ENCODE data around the gene UGT3A1. TPM values are rescaled to one million over a fixed set of nuclear protein-coding genes. Genes with fewer than 3 reads are reported as not detected.

UGT3A1 gene
- total RNA-seq, 4 donors from 2014 or later = 0.54 to 1.1 TPM; not detected in 2

GRCh38 chr5:36001032-36001431 is 9.8 kb upstream of the UGT3A1 start:
- no peak for TF ChIP-seq CTCF (IDR thresholded peaks at IDR 0.05)
- DNase-seq = no peak
- H3K9me3 ChIP-seq = no peaks in the 10 kb centered on the region

GRCh38 chr5:35999547-35999946 is 8.4 kb upstream of the UGT3A1 start:
- H3K27ac ChIP-seq = no peak overlapping the region
- no peaks in the 10 kb centered on the region for H3K36me3 ChIP-seq
- H3K9me3 ChIP-seq = no peaks in the 10 kb centered on the region
- no peak for DNase-seq
- no peaks in the 10 kb centered on the region for H3K4me1 ChIP-seq
- H3K27me3 ChIP-seq = no peaks in the 10 kb centered on the region
- no peak overlapping the region for H3K4me3 ChIP-seq
- no peak for TF ChIP-seq CTCF (IDR thresholded peaks at IDR 0.05)
- no peak for TF ChIP-seq POLR2A (IDR thresholded peaks at IDR 0.05)

More at GRCh38 chr5:36001032-36001431, 9.8 kb upstream of the UGT3A1 start:
- no peak overlapping the region for H3K4me3 ChIP-seq
- H3K27ac ChIP-seq = no peak overlapping the region
- H3K36me3 ChIP-seq = no peaks in the 10 kb centered on the region
- H3K4me1 ChIP-seq = peaks cover 0 to 2% (median 0%) of the 10 kb centered on the region in 4 donors
- no peaks in the 10 kb centered on the region for H3K27me3 ChIP-seq

- DNase-seq = no peak
- no peaks in the 10 kb centered on the region for H3K36me3 ChIP-seq
- H3K9me3 ChIP-seq = no peaks in the 10 kb centered on the region
- H3K27me3 ChIP-seq = no peaks in the 10 kb centered on the region
- H3K27ac ChIP-seq = no peak overlapping the region
- H3K4me1 ChIP-seq = no peaks in the 10 kb centered on the region
- TF ChIP-seq CTCF (IDR thresholded peaks at IDR 0.05) (no peak), POLR2A (IDR thresholded peaks at IDR 0.05) (no peak)
- H3K4me3 ChIP-seq = no peak overlapping the region
Observed at GRCh38 chr5:35996076-35996475, 4.9 kb upstream of the UGT3A1 start.

GRCh38 chr5:35990520-35990919 is 670 bp downstream of the UGT3A1 start:
- Histone ChIP-seq H3K4me1 (no peaks in the 10 kb centered on the region), H3K9me3 (no peaks in the 10 kb centered on the region), H3K27ac (no peak overlapping the region), H3K36me3 (no peaks in the 10 kb centered on the region), H3K4me3 (no peak overlapping the region), H3K27me3 (no peaks in the 10 kb centered on the region)
- no peak for DNase-seq
- TF ChIP-seq CTCF (IDR thresholded peaks at IDR 0.05) (no peak), POLR2A (IDR thresholded peaks at IDR 0.05) (no peak)

GRCh38 chr5:35988529-35988928 is 2.7 kb downstream of the UGT3A1 start:
- H3K36me3 ChIP-seq = no peaks in the 10 kb centered on the region
- no peaks in the 10 kb centered on the region for H3K4me1 ChIP-seq
- no peaks in the 10 kb centered on the region for H3K27me3 ChIP-seq
- H3K27ac ChIP-seq = no peak overlapping the region
- H3K9me3 ChIP-seq = no peaks in the 10 kb centered on the region
- TF ChIP-seq CTCF (IDR thresholded peaks at IDR 0.05) (no peak), POLR2A (IDR thresholded peaks at IDR 0.05) (no peak)
- no peak for DNase-seq
- H3K4me3 ChIP-seq = no peak overlapping the region

GRCh38 chr5:35987776-35988175 is 3.4 kb downstream of the UGT3A1 start:
- no peak for DNase-seq
- Histone ChIP-seq H3K27me3 (no peaks in the 10 kb centered on the region), H3K9me3 (no peaks in the 10 kb centered on the region), H3K4me1 (no peaks in the 10 kb centered on the region), H3K4me3 (no peak overlapping the region), H3K36me3 (no peaks in the 10 kb centered on the region), H3K27ac (no peak overlapping the region)
- no peak for TF ChIP-seq CTCF (IDR thresholded peaks at IDR 0.05)
- TF ChIP-seq POLR2A (IDR thresholded peaks at IDR 0.05) = no peak

Data from Peyer's patch (tissue), 4 donors.